ENCODE measurements around the gene RDH12. TPM values are rescaled to one million over a fixed set of nuclear protein-coding genes. Genes with fewer than 3 reads are reported as not detected.
A peak's percentile ranks its signal among the peaks of the same experiment; 100 is the strongest.

RDH12 gene
- total and polyA plus RNA-seq, 8 donors = 0.12 to 1.2 (median 0.54) TPM

DNA sequence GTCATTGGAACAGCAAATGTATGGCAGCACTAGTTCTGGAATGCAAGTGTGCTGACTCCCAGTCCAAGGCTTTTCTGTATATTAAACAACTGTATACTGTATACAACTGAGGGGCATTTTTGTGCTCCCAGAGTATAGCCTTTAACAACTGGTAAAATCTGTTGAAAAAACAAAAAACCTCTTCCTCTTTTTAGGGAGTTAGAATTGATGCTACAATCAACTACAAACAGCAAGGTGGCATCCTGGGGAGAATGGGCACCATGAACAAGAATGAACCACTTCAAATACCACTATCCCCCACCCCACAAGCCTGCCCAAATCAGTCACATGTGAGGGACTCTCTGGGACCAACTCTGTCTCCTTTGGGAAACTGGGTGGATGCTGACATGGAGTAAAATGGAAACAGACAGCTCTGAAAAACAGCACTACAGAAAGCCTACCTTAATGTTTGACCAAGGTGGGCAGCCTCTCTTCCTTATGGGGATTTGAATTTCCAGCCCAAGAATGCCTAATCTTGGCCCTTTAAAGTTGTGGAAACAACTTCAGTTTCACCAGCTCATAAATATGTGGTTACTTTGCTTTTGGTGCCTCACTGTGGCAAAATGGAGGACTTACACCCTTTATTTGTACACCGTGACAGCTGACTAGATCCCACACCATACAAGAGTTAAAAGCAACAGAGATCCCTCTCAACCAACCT is 34.8 kb upstream of the RDH12 start:
- TF ChIP-seq, protein P1, sequence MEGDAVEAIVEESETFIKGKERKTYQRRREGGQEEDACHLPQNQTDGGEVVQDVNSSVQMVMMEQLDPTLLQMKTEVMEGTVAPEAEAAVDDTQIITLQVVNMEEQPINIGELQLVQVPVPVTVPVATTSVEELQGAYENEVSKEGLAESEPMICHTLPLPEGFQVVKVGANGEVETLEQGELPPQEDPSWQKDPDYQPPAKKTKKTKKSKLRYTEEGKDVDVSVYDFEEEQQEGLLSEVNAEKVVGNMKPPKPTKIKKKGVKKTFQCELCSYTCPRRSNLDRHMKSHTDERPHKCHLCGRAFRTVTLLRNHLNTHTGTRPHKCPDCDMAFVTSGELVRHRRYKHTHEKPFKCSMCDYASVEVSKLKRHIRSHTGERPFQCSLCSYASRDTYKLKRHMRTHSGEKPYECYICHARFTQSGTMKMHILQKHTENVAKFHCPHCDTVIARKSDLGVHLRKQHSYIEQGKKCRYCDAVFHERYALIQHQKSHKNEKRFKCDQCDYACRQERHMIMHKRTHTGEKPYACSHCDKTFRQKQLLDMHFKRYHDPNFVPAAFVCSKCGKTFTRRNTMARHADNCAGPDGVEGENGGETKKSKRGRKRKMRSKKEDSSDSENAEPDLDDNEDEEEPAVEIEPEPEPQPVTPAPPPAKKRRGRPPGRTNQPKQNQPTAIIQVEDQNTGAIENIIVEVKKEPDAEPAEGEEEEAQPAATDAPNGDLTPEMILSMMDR (IDR thresholded peaks at IDR 0.05) = peak; percentile 22 to 39
- no peaks in the 10 kb centered on the region for H3K9me3 ChIP-seq
- no peaks in the 10 kb centered on the region for H3K27me3 ChIP-seq
- DNase-seq (peak in 2 of 4 donors; percentile 24 to 53), ATAC-seq (peak; percentile 90)
- peaks cover 0 to 34% of the 10 kb centered on the region in 2 donors for H3K4me1 ChIP-seq
- H3K4me3 ChIP-seq = no peak overlapping the region
- intact Hi-C loops (cut with DNase I) = no loop called here
- H3K27ac ChIP-seq = peak overlapping the region in 1 of 2 donors; percentile 13
- peaks cover 0 to 6% of the 10 kb centered on the region in 2 donors for H3K36me3 ChIP-seq

DNA sequence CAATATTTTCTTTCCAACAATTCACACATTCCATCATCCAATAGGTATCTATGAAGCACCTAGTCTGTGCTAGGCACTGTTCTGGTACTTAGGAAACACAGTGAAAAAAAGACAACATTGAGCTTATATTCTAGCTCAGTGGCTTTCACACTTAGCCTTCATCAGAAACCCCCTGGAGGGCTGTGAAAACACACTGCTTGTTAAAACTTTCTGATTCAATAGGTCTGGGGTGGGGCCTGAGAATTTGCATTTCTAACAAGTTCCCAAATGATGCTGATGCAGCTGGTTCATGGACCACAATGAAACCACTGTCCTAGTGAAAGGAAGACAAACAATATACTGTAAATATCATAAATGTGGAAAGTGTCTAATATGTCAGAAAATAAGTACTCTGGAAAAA is 33.1 kb upstream of the RDH12 start:
- H3K27me3 ChIP-seq = no peaks in the 10 kb centered on the region
- H3K9me3 ChIP-seq = no peaks in the 10 kb centered on the region
- DNase-seq (no peak), ATAC-seq (no peak)
- no peak overlapping the region for H3K4me3 ChIP-seq
- peaks cover 10 to 51% of the 10 kb centered on the region in 2 donors for H3K4me1 ChIP-seq
- intact Hi-C loops (cut with DNase I) = no loop called here
- H3K36me3 ChIP-seq = no peaks in the 10 kb centered on the region
- TF ChIP-seq, protein P1 (IDR thresholded peaks at IDR 0.05) = no peak
- no peak overlapping the region for H3K27ac ChIP-seq

DNA sequence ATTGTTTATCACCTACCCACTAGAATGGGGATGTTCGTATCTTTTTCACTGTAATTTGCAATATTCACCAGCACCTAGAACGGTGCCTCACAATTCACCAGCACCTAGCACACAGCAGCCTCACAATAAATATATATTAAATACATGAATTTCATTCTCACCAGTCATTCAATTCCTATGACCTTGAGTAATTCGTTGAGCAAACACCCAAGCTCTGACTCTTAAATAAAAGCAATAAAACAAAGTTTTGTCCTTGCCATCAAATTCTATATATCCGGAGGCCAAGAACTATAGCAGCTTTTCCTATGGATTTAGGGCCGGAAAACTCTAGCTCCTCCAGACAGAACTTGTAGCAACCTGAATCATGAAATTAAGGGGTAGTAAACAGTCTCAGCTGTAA is 28.2 kb upstream of the RDH12 start:
- Histone ChIP-seq H3K27ac (no peak overlapping the region), H3K27me3 (no peaks in the 10 kb centered on the region), H3K4me3 (peak overlapping the region; percentile 72 to 99), H3K4me1 (peaks cover 12 to 43% of the 10 kb centered on the region in 2 donors), H3K36me3 (peaks cover 0 to 11% of the 10 kb centered on the region in 2 donors), H3K9me3 (no peaks in the 10 kb centered on the region)
- intact Hi-C loops (cut with DNase I) = no loop called here
- no peak for ATAC-seq
- DNase-seq = no peak
- TF ChIP-seq, protein P1 (IDR thresholded peaks at IDR 0.05) = no peak

DNA sequence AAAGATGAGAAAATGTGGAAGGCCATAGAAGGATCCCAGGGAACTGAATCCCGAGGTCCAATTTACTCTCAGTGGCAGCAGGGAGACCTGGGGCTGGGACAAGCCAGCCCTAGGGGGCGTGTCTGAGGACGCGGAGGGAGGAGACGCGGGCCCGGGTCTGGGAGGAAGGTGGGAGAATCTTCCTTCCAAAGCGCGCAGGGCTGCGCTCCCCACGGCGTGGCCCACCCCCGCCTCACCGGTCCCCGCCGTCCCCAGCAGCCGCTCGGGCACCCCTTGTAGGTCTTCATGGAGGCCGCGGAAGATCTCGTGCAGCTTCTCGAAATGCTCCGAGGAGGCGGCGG is 27.6 kb upstream of the RDH12 start:
- intact Hi-C loops (cut with DNase I) = no loop called here
- H3K9me3 ChIP-seq = no peaks in the 10 kb centered on the region
- peaks cover 12 to 38% of the 10 kb centered on the region in 2 donors for H3K4me1 ChIP-seq
- TF ChIP-seq, protein P1 (IDR thresholded peaks at IDR 0.05) = no peak
- DNase-seq (peak; percentile 36 to 94 (median 76)), ATAC-seq (peak; percentile 92)
- no peaks in the 10 kb centered on the region for H3K27me3 ChIP-seq
- peak overlapping the region; percentile 72 to 99 for H3K4me3 ChIP-seq
- H3K36me3 ChIP-seq = peaks cover 0 to 17% of the 10 kb centered on the region in 2 donors
- H3K27ac ChIP-seq = peak overlapping the region; percentile 93 to 97

DNA sequence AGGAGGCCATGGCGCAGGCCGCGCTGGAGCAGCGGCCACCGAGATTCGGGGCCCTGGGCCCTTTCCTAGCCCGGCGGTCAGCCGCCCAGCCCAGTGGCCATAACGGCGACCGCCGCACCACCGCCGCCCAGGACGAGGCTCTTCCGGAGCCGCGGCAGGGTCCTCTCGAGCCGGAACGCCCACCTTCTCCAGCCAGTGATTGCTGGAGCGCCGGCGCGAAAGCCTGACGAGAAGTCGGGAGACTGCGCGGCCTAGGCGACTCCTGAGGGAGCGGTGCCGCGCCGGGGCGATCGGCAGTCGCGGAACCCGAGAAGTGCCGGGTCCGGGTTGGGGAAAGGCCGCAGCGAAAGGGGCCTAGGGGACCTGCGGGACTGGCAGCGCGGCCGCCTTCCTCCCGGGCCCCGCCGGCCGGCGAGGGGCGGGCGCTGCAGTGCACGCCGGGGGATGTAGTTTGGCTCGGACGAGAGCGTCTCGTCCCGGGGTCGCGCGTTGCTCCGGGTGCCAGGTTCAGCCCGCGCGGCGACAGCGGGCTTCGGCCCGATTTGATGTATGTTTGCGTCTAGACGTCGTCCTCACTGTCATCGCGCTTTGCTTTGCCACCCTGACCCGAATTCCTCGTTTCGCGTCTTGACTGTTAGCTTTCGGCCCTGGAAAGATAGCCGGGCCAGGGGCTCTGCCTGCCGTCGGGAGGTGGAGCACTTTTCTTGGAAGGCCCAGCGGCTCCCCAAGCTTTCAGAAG is 27.0 kb upstream of the RDH12 start, which contains the start of gene VTI1B:
Gene VTI1B, minus strand, starts transcription at position 153 of the 739 bp plus-strand sequence. Its CDS starts 143 bp downstream, at position 10.
- intact Hi-C loops (cut with DNase I) = no loop called here
- H3K4me3 ChIP-seq = peak within 1 kb of the TSS; percentile 72 to 99
- DNase-seq (peak; percentile 82 to 95 (median 91)), ATAC-seq (peak; percentile 97)
- TF ChIP-seq, protein P1 (IDR thresholded peaks at IDR 0.05) = no peak
- no peaks in the 10 kb centered on the region for H3K27me3 ChIP-seq
- H3K36me3 ChIP-seq = peaks cover 0 to 17% of the 10 kb centered on the region in 2 donors
- H3K9me3 ChIP-seq = no peaks in the 10 kb centered on the region
- peak within 1 kb of the TSS; percentile 93 to 97 for H3K27ac ChIP-seq
- H3K4me1 ChIP-seq = peaks cover 12 to 38% of the 10 kb centered on the region in 2 donors

Measured in left lung (tissue), 10 donors.